ENCODE results near the gene PRELID1.

PRELID1 gene

GRCh38 chr5:177314376-177315342, 11.1 kb downstream of the PRELID1 start:
- DNase-seq: no peak

GRCh38 chr5:177315411-177315810, 11.8 kb downstream of the PRELID1 start:
- no peak for DNase-seq

- no peak for DNase-seq
These were observed 12.4 kb downstream of the PRELID1 start for GRCh38 chr5:177316005-177316404.

GRCh38 chr5:177317959-177318377, 14.4 kb downstream of the PRELID1 start:
- DNase-seq: peak in 4 of 5 experiments; percentile 48 to 77 (median 60)

GRCh38 chr5:177319913-177320588, 16.5 kb downstream of the PRELID1 start:
- DNase-seq: no peak

- DNase-seq: no peak
These were observed 17.3 kb downstream of the PRELID1 start for GRCh38 chr5:177320879-177321278.

GRCh38 chr5:177325868-177326381, 22.3 kb downstream of the PRELID1 start:
- DNase-seq: no peak

- DNase-seq: no peak
These were observed 24.2 kb downstream of the PRELID1 start for GRCh38 chr5:177327539-177328522.

- DNase-seq: no peak
These were observed 25.1 kb downstream of the PRELID1 start for GRCh38 chr5:177328545-177329231.

GRCh38 chr5:177329883-177330282, 26.3 kb downstream of the PRELID1 start:
- DNase-seq: no peak

GRCh38 chr5:177330991-177331842, 27.6 kb downstream of the PRELID1 start:
- DNase-seq: no peak

- DNase-seq: no peak
These were observed 28.7 kb downstream of the PRELID1 start for GRCh38 chr5:177332031-177332895.

- DNase-seq: no peak
These were observed 29.3 kb downstream of the PRELID1 start for GRCh38 chr5:177332896-177333260.

GRCh38 chr5:177333420-177334154, 30.0 kb downstream of the PRELID1 start:
- DNase-seq: no peak

- no peak for DNase-seq
These were observed 30.6 kb downstream of the PRELID1 start for GRCh38 chr5:177334155-177334551.

- DNase-seq: no peak
These were observed 31.4 kb downstream of the PRELID1 start for GRCh38 chr5:177334781-177335700.

- DNase-seq: no peak
These were observed 32.1 kb downstream of the PRELID1 start for GRCh38 chr5:177335701-177336065.

GRCh38 chr5:177336112-177336511, 32.5 kb downstream of the PRELID1 start:
- peak in 1 of 5 experiments; percentile 57 for DNase-seq
